ENCODE measurements around the gene JPT2.

Gene JPT2

DNA sequence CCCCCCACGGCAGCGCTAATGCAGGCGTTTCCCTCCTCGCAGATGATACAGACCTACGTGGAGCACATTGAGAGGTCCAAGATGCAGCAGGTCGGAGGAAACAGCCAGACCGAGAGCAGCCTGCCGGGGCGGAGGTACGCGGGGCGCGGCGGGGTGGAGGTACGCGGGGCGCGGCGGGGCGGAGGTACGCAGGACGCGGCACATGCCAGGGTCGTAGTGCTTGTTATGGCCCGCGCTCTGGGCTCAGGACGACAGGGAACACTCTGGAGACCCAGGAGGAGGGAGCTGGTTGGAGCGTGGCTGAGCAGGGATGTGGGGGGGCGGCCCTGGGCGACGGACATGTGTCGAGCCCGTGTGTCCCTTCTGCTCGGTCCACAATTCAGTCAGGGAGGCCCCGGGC lies 51.4 kb downstream of the JPT2 start:
- H3K4me1 ChIP-seq (ENCODE audit: insufficient read depth, low read length), result no peaks in the 10 kb centered on the region
- TF ChIP-seq EZH2 (IDR thresholded peaks at IDR 0.05; ENCODE audit: borderline replicate concordance, low read depth, low read length, severe bottlenecking), result no peak
- TF ChIP-seq, protein P1, sequence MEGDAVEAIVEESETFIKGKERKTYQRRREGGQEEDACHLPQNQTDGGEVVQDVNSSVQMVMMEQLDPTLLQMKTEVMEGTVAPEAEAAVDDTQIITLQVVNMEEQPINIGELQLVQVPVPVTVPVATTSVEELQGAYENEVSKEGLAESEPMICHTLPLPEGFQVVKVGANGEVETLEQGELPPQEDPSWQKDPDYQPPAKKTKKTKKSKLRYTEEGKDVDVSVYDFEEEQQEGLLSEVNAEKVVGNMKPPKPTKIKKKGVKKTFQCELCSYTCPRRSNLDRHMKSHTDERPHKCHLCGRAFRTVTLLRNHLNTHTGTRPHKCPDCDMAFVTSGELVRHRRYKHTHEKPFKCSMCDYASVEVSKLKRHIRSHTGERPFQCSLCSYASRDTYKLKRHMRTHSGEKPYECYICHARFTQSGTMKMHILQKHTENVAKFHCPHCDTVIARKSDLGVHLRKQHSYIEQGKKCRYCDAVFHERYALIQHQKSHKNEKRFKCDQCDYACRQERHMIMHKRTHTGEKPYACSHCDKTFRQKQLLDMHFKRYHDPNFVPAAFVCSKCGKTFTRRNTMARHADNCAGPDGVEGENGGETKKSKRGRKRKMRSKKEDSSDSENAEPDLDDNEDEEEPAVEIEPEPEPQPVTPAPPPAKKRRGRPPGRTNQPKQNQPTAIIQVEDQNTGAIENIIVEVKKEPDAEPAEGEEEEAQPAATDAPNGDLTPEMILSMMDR (IDR thresholded peaks at IDR 0.05; ENCODE audit: borderline replicate concordance, extremely low read depth, low read length, poor library complexity, severe bottlenecking), result no peak
- ATAC-seq (ENCODE audit: insufficient read depth, low read depth) (no peak), DNase-seq (no peak)
- no peak overlapping the region for H3K9ac ChIP-seq (ENCODE audit: low read depth, low read length)
- peaks cover 9% of the 10 kb centered on the region for H3K79me2 ChIP-seq (ENCODE audit: insufficient read depth, low read length)
- H3K27ac ChIP-seq (ENCODE audit: low read length), result no peak overlapping the region
- H4K20me1 ChIP-seq (ENCODE audit: insufficient read depth, low read length), result peaks cover 22% of the 10 kb centered on the region
- H3K9me3 ChIP-seq (ENCODE audit: insufficient read depth, low read length, severe bottlenecking), result no peaks in the 10 kb centered on the region
- H3K36me3 ChIP-seq (ENCODE audit: insufficient read depth, low read length), result peaks cover 72% of the 10 kb centered on the region
- no peak overlapping the region for H2AFZ ChIP-seq (ENCODE audit: low read depth, low read length)
- H3K4me3 ChIP-seq (ENCODE audit: low read depth in 1 of 2, low read length in 2 of 2), result no peak overlapping the region
- no peak overlapping the region for H3K4me2 ChIP-seq (ENCODE audit: insufficient read depth, low read length)
- no peaks in the 10 kb centered on the region for H3K27me3 ChIP-seq (ENCODE audit: insufficient read depth, low read length, poor library complexity)

DNA sequence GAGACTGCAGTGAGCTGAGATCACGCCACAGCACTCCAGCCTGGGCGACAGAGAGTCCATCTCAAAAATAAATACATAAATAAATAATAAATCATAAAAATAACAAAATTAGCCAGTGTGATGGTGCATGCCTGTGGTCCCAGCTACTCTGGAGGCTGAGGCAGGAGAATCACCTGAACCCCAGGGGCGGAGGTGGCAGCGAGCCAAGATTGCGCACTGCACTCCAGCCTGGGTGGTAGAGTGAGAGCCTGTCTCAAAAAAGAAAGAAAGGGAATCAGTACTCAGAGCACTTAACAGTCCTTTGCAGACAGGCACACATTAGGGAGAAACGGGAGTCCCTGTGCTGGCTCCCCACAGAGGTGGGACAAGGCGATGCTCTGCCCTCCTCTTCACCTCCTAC lies 53.0 kb downstream of the JPT2 start:
- peaks cover 11% of the 10 kb centered on the region for H3K9me3 ChIP-seq (ENCODE audit: insufficient read depth, low read length, severe bottlenecking)
- H3K4me1 ChIP-seq (ENCODE audit: insufficient read depth, low read length), result no peaks in the 10 kb centered on the region
- H3K4me2 ChIP-seq (ENCODE audit: insufficient read depth, low read length), result no peak overlapping the region
- H3K36me3 ChIP-seq (ENCODE audit: insufficient read depth, low read length), result peaks cover 79% of the 10 kb centered on the region
- H3K79me2 ChIP-seq (ENCODE audit: insufficient read depth, low read length), result peaks cover 6% of the 10 kb centered on the region
- DNase-seq (no peak), ATAC-seq (ENCODE audit: insufficient read depth, low read depth) (no peak)
- H3K9ac ChIP-seq (ENCODE audit: low read depth, low read length), result no peak overlapping the region
- no peak for TF ChIP-seq EZH2 (IDR thresholded peaks at IDR 0.05; ENCODE audit: borderline replicate concordance, low read depth, low read length, severe bottlenecking)
- TF ChIP-seq, protein P1 (IDR thresholded peaks at IDR 0.05; ENCODE audit: borderline replicate concordance, extremely low read depth, low read length, poor library complexity, severe bottlenecking), result no peak
- no peak overlapping the region for H3K27ac ChIP-seq (ENCODE audit: low read length)
- H3K27me3 ChIP-seq (ENCODE audit: insufficient read depth, low read length, poor library complexity), result no peaks in the 10 kb centered on the region
- H3K4me3 ChIP-seq (ENCODE audit: low read depth in 1 of 2, low read length in 2 of 2), result no peak overlapping the region
- H4K20me1 ChIP-seq (ENCODE audit: insufficient read depth, low read length), result peaks cover 20% of the 10 kb centered on the region
- H2AFZ ChIP-seq (ENCODE audit: low read depth, low read length), result no peak overlapping the region

DNA sequence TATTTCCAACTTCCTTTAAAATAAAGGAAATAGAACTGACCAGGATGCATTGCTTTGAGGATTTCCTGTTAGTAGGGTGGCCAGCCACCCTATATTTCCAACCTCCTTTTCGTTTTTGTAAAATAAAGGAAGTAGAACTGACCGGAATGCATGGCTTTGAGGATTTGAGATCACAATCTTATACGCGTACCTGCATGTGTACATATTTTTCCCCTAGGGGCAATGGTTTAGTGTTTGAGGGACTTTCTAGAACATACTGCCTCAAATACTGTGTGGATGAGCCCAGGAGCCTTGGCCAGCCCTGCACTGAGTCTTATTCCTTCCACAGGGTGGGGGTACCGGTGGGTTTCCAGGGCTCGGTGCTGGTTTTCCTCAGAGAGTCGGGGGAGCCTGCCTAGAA lies 53.5 kb downstream of the JPT2 start:
- ATAC-seq (ENCODE audit: insufficient read depth, low read depth), result no peak
- no peak for DNase-seq
- H3K36me3 ChIP-seq (ENCODE audit: insufficient read depth, low read length), result peaks cover 74% of the 10 kb centered on the region

More for the DNA sequence above, 53.5 kb downstream of the JPT2 start:
- no peak overlapping the region for H3K27ac ChIP-seq (ENCODE audit: low read length)
- H3K79me2 ChIP-seq (ENCODE audit: insufficient read depth, low read length), result peaks cover 6% of the 10 kb centered on the region
- H3K4me1 ChIP-seq (ENCODE audit: insufficient read depth, low read length), result no peaks in the 10 kb centered on the region
- no peaks in the 10 kb centered on the region for H3K27me3 ChIP-seq (ENCODE audit: insufficient read depth, low read length, poor library complexity)
- H4K20me1 ChIP-seq (ENCODE audit: insufficient read depth, low read length), result peaks cover 20% of the 10 kb centered on the region
- no peak overlapping the region for H2AFZ ChIP-seq (ENCODE audit: low read depth, low read length)
- TF ChIP-seq, protein P1 (IDR thresholded peaks at IDR 0.05; ENCODE audit: borderline replicate concordance, extremely low read depth, low read length, poor library complexity, severe bottlenecking), result no peak
- no peak for TF ChIP-seq EZH2 (IDR thresholded peaks at IDR 0.05; ENCODE audit: borderline replicate concordance, low read depth, low read length, severe bottlenecking)
- H3K4me3 ChIP-seq (ENCODE audit: low read depth in 1 of 2, low read length in 2 of 2), result no peak overlapping the region
- H3K4me2 ChIP-seq (ENCODE audit: insufficient read depth, low read length), result no peak overlapping the region
- peaks cover 16% of the 10 kb centered on the region for H3K9me3 ChIP-seq (ENCODE audit: insufficient read depth, low read length, severe bottlenecking)
- H3K9ac ChIP-seq (ENCODE audit: low read depth, low read length), result no peak overlapping the region

All from DND-41 (cell line).